ENCODE results near the gene ACTBL2. TPM values are rescaled to one million over a fixed set of nuclear protein-coding genes. Genes with fewer than 3 reads are reported as not detected.

ACTBL2 gene
- total and polyA plus RNA-seq, 2 donors (not counting 1 experiment from before 2014, with no cell fraction given): 0.03 TPM; not detected in 1

- no peak overlapping the region for H2AFZ ChIP-seq (ENCODE audit: low read length)
- no peak overlapping the region for H3K9ac ChIP-seq (ENCODE audit: insufficient read depth, low read length)
- H3K4me2 ChIP-seq (ENCODE audit: extremely low read depth, insufficient read depth, low read length): no peak overlapping the region
- H3K4me3 ChIP-seq (replicated peaks in 1 of 4; ENCODE audit: control extremely low read depth in 1 of 4, insufficient read depth in 1 of 4, low read depth in 3 of 4, low read length in 4 of 4): no peak overlapping the region
- no peak overlapping the region for H3K27ac ChIP-seq (ENCODE audit: insufficient read depth, low read length)
- no peaks in the 10 kb centered on the region for H3K36me3 ChIP-seq (ENCODE audit: control insufficient read depth, insufficient read depth, low read length)
- H3K9me3 ChIP-seq (ENCODE audit: control insufficient read depth, insufficient read depth, low read depth, low read length): no peaks in the 10 kb centered on the region
- H3K79me2 ChIP-seq (ENCODE audit: control insufficient read depth, insufficient read depth, low read length): no peaks in the 10 kb centered on the region
- DNase-seq (ENCODE audit: low read depth in 2 of 2): peak in 1 of 2 donors; percentile 86
- peaks cover 5% of the 10 kb centered on the region for H3K4me1 ChIP-seq (ENCODE audit: control insufficient read depth, extremely low read depth, insufficient read depth, low read length)
- no peaks in the 10 kb centered on the region for H4K20me1 ChIP-seq (ENCODE audit: control insufficient read depth, extremely low read depth, insufficient read depth, low read length)
- H3K27me3 ChIP-seq (ENCODE audit: control insufficient read depth, insufficient read depth, low read length): no peaks in the 10 kb centered on the region
- no peak for TF ChIP-seq EZH2 (IDR thresholded peaks at IDR 0.05; ENCODE audit: low read length, missing control alignments)
- no peak for TF ChIP-seq CTCF (conservative IDR thresholded peaks at IDR 0.05 in 1 of 2, IDR thresholded peaks at IDR 0.05 in 1 of 2; ENCODE audit: low read depth in 1 of 2, low read length in 2 of 2)
Measured at GRCh38 chr5:57447658-57448057, 35.0 kb downstream of the ACTBL2 start.

GRCh38 chr5:57446966-57447365 lies 35.6 kb downstream of the ACTBL2 start:
- no peaks in the 10 kb centered on the region for H3K79me2 ChIP-seq (ENCODE audit: control insufficient read depth, insufficient read depth, low read length)
- no peak overlapping the region for H3K27ac ChIP-seq (ENCODE audit: insufficient read depth, low read length)
- H3K4me2 ChIP-seq (ENCODE audit: extremely low read depth, insufficient read depth, low read length): no peak overlapping the region
- peaks cover 8% of the 10 kb centered on the region for H3K4me1 ChIP-seq (ENCODE audit: control insufficient read depth, extremely low read depth, insufficient read depth, low read length)
- TF ChIP-seq CTCF (conservative IDR thresholded peaks at IDR 0.05 in 1 of 2, IDR thresholded peaks at IDR 0.05 in 1 of 2; ENCODE audit: low read depth in 1 of 2, low read length in 2 of 2): no peak
- TF ChIP-seq EZH2 (IDR thresholded peaks at IDR 0.05; ENCODE audit: low read length, missing control alignments): no peak
- no peak overlapping the region for H3K9ac ChIP-seq (ENCODE audit: insufficient read depth, low read length)
- H3K27me3 ChIP-seq (ENCODE audit: control insufficient read depth, insufficient read depth, low read length): no peaks in the 10 kb centered on the region
- DNase-seq (ENCODE audit: low read depth in 2 of 2): no peak
- H3K9me3 ChIP-seq (ENCODE audit: control insufficient read depth, insufficient read depth, low read depth, low read length): no peaks in the 10 kb centered on the region
- no peaks in the 10 kb centered on the region for H4K20me1 ChIP-seq (ENCODE audit: control insufficient read depth, extremely low read depth, insufficient read depth, low read length)
- H3K4me3 ChIP-seq (replicated peaks in 1 of 4; ENCODE audit: control extremely low read depth in 1 of 4, insufficient read depth in 1 of 4, low read depth in 3 of 4, low read length in 4 of 4): no peak overlapping the region
- no peak overlapping the region for H2AFZ ChIP-seq (ENCODE audit: low read length)
- H3K36me3 ChIP-seq (ENCODE audit: control insufficient read depth, insufficient read depth, low read length): no peaks in the 10 kb centered on the region

GRCh38 chr5:57445705-57446037 lies 36.9 kb downstream of the ACTBL2 start:
- Histone ChIP-seq H3K36me3 (ENCODE audit: control insufficient read depth, insufficient read depth, low read length) (no peaks in the 10 kb centered on the region), H4K20me1 (ENCODE audit: control insufficient read depth, extremely low read depth, insufficient read depth, low read length) (no peaks in the 10 kb centered on the region), H3K4me3 (replicated peaks in 1 of 4; ENCODE audit: control extremely low read depth in 1 of 4, insufficient read depth in 1 of 4, low read depth in 3 of 4, low read length in 4 of 4) (no peak overlapping the region), H3K79me2 (ENCODE audit: control insufficient read depth, insufficient read depth, low read length) (no peaks in the 10 kb centered on the region), H3K9ac (ENCODE audit: insufficient read depth, low read length) (no peak overlapping the region), H2AFZ (ENCODE audit: low read length) (no peak overlapping the region), H3K9me3 (ENCODE audit: control insufficient read depth, insufficient read depth, low read depth, low read length) (no peaks in the 10 kb centered on the region), H3K27ac (ENCODE audit: insufficient read depth, low read length) (no peak overlapping the region), H3K4me1 (ENCODE audit: control insufficient read depth, extremely low read depth, insufficient read depth, low read length) (peaks cover 14% of the 10 kb centered on the region), H3K4me2 (ENCODE audit: extremely low read depth, insufficient read depth, low read length) (no peak overlapping the region), H3K27me3 (ENCODE audit: control insufficient read depth, insufficient read depth, low read length) (no peaks in the 10 kb centered on the region)
- peak in 1 of 2 donors; percentile 43 for DNase-seq (ENCODE audit: low read depth in 2 of 2)
- no peak for TF ChIP-seq EZH2 (IDR thresholded peaks at IDR 0.05; ENCODE audit: low read length, missing control alignments)
- TF ChIP-seq CTCF (conservative IDR thresholded peaks at IDR 0.05 in 1 of 2, IDR thresholded peaks at IDR 0.05 in 1 of 2; ENCODE audit: low read depth in 1 of 2, low read length in 2 of 2): no peak

All from fibroblast of lung (primary cell).